Erythroblast (primary cell): ENCODE data around the gene EVC.
"Not testable (repeated sequence)": the region's sequence is repeated elsewhere in the genome, so short reads cannot be mapped to it uniquely, and the experiment has no call there.

ENCODE experiments used
- DNase-seq, 2 experiments: peaks; one replicate each; lab custom pipeline; 2025; lab: John Stamatoyannopoulos, UW
- GATA1 ChIP-seq: IDR thresholded peaks from 2 replicates; pipeline ENCODE4 v1.6.1; 2011; ENCODE audit warnings: low read depth, mild to moderate bottlenecking, control low read depth, low read length, moderate library complexity
- POLR2A ChIP-seq: IDR thresholded peaks from 2 replicates; pipeline ENCODE4 v1.6.1; 2011; ENCODE audit warnings: mild to moderate bottlenecking, low read length

Gene EVC

DNA sequence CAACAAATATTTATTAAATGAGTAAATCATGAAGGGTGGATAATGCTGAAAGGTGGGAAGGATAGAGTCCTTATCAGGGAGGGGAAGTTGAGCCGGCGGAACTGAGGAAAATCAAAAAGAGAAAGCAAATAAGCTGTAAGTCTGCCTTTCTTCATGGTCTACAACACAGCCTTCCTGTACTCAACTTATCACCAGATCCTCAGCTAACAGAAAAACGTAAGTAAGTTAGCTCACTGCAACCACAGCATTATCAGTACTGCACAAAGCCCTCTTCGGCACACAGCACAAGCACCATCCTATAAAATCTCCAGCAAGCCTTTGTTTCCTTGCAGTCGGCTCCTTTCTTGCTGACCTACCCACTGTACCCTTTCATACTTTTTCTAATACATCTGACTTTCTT, 111.6 kb downstream of the EVC start:
- TF ChIP-seq POLR2A: no peak
- TF ChIP-seq GATA1: no peak
- DNase-seq: no peak

DNA sequence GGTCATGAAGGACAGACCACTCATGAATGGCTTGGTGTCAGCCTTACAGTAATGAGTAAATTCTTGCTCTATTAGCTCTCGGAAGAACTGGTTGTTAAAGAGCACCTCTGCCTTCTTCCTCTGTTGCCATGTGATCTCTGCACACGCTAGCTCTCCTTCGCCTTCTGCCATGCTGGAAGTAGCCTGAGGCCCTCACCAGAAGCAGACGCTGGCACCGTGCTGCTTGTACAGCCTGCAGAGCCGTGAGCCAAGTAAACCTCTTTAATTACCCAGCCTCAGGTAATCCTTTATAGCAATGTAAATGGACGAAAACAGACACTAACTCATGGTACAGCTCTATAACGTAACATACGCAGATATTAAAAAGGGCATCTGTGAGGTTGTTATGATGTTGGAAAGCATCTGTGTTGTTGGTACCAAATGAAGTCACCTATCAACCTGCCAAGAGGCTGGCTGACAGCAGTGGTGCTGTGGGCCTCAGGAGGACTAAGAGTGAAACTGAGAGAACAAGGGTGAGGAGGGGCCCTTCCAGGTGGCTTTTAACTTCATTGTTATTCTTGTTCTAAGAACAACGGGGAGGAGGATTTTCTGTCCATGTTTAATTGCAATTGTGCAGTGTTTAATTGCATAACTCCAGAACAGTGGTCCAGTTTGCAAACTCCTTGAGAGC, 112.7 kb downstream of the EVC start:
- no peak for DNase-seq
- TF ChIP-seq POLR2A (no peak), GATA1 (no peak)

DNA sequence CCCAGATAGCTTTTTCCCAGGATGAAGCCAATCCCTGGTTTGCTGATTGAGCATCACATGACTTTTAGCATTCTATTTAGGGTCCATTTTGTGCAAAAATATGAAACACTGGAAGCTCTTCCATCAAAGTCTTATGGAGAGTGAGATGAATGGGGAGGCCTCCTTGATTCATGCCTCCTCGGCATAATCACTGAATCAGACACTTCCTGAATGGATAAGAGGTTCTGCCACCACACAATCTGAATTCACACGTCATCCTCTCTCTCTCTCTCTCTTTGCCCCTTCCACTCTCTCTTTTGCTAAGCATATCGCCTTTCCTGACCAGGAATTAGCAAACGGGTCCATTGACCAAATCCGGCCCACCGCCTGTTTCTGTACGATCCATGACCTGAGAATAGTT, 113.2 kb downstream of the EVC start:
- TF ChIP-seq POLR2A (no peak), GATA1 (no peak)
- no peak for DNase-seq

DNA sequence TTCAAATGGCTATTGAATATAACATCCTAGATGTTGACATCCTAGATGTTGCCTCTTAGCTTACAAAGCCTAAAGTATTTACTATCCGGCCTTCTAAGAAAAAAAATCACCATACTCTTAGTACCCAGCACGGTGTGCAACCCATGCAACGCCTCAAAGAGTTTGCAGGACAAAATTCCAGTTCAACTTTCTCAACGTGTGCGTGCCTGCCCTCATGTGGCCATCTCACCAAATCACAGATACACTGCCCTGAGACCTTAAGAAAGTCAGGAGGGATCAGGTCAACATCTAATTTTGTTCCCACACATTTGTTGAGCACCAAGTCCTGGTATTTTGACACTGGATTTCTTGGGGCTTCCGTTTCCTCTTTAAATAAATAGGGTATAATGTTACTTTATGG, 113.6 kb downstream of the EVC start:
- DNase-seq: peak; percentile 4 to 43
- no peak for TF ChIP-seq GATA1
- TF ChIP-seq POLR2A: no peak

DNA sequence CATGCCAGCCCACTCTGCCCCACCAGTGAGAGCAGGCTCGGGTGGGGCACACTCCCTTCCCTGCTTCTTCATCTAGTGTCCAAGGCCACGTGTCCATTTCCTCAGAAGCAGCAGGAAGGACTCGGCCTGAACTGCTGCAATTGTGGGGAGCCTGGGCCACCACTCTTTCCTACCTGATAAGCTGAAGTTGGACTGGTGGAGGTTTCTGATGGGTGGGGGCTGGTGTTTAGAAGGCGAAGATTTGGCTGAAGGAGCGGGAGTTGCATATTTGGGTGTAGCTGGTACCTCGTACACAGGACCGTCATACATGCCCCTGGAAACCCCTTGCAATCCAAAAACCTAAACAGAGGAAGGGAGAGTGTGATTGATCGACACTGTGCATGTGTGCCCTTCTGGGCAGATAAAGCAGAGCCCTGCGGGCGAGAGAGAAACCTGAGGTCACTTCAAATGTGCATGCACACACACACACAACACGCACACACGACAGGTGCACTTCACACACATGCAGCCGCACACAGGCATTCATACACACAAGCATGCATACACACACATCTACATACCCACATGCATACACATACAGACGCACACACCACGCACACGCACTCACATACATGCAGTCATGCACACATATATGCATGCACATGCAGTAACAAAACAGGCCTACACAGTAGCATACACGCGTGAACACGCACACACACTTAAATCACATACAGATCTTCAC, 114.5 kb downstream of the EVC start:
- no peak for DNase-seq
- TF ChIP-seq GATA1 (no peak), POLR2A (no peak)

DNA sequence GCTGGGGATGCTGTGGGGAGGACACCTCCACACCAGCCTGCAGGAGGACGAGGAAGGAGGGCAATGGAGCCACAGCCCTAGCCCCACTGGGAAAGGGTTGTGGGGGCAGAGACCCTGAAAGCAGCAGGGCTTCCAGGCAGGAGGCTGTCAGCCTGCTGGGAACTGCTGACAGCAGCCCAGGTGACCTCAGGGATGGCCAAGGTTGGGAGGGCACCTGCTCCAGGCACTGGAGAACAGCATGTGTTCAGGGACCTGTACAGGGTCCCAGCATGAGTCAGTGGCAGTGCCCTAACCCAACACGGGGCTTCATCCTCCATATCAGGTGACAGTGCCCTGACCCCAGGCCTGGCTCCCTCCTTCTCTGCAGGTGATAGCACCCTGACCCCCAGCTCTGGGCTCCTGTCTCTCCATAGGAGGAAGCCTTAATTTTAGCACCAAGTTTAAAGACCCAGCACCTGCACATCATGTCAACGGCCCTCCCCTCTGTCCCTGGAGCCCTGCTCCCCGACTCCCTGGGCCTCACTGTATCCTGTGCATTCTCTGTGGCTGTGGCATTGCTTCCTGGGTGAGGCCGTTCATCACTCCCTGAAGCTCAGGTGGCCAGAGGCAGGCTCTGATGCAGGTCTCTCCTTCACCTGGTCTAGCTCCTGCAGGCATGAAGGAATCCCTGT, 115.6 kb downstream of the EVC start:
- TF ChIP-seq GATA1: no peak
- TF ChIP-seq POLR2A: no peak
- DNase-seq: no peak

DNA sequence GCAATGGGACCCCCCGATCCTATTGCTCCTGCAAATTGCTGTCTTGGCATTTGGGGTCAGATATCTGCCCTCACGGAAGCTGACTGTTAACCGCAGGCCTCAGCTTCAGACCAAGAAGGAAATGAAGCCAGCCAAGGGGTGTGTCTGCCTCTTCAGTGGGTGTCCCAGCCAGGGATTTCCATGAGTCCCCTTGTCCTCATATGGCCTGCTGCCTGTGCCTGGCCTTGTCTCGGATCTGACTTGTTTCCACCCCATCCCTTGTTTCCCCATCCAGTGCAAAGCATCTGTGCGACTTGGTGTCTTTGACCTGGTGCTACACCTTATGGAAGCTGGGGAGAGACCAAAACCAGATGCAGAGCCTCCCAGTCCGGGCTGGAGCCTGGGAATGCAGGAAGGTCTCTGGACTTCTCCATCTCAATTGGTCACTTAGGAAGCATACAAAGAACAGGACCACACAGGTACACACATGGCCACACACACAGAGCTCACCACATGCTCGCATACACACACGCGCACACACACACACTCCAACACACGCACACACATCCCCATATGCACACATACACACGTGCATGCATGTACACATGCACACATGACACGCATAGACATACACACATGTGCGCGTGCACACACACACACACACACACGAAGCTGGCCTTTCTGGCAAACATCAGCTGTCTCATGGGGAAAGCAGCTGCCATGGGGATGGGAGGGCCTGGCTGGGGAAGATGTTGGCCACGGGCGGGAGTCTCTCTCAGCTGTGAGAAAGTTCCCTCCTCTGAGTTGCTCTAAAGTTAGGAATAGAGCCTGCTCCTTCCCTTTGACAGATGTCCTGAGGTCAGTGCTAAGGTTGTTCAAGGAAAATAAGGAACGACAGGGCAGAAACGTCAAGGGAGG, 116.4 kb downstream of the EVC start:
- TF ChIP-seq POLR2A: no peak
- TF ChIP-seq GATA1: no peak

DNA sequence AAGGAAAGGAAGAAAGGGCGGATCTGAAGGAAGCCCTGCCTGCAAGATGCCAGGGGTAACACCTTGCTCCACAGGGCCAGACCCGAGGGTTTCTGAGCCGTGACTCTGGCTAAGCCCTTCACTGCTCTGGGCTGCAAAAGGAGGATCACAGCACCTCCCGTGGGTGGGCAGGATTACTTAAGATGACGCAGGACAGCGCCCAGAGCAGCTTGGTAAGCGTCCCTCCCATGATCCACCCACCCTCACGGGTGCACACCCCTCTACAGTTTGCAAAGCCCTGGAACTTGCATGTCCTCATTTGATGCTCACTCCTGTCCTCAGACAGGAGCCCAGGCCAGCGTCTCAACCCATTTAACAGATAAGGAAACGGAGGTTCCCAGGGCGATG, 117.0 kb downstream of the EVC start:
- TF ChIP-seq GATA1 (no peak), POLR2A (no peak)

More for the DNA sequence above, 116.4 kb downstream of the EVC start:
- no peak for DNase-seq

DNA sequence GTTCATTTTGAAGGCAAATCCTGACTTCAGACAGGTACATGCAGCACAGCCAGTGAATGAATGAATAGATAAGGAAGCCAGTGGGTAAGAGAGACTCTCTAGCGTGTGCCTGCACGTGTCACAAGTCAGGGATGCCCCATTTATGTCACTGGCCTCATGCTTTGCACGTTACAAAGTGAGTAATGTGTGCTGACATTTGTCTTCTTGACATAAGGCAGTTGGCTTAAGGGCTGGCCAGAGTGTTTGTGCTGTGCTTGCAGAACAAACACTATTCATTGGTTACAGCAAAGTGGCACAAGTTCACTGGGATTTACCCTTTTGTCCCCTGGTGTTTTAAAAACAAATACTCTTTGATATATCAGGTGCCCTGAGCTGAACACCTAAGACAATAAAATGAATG, 125.9 kb downstream of the EVC start:
- TF ChIP-seq POLR2A (no peak), GATA1 (no peak)
- DNase-seq: no peak

More for the DNA sequence above, 117.0 kb downstream of the EVC start:
- no peak for DNase-seq

DNA sequence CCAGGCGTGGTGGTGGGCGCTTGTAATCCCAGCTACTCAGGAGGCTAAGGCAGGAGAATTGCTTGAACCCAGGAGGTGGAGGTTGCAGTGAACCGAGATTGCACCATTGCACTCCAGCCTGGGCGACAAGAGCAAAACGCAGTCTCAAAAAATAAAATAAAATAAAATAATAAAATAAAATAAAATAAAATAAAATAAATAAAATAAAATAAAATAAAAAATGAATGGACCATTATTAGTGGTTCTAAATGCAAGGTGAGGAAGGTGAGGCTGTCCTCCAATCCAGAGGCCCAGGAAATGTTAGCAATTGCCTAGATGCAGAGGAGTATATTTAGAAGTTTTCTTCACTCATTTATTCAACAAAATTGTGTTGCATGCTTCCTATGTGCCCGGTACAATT, 126.5 kb downstream of the EVC start:
- DNase-seq: not testable (repeated sequence)

DNA sequence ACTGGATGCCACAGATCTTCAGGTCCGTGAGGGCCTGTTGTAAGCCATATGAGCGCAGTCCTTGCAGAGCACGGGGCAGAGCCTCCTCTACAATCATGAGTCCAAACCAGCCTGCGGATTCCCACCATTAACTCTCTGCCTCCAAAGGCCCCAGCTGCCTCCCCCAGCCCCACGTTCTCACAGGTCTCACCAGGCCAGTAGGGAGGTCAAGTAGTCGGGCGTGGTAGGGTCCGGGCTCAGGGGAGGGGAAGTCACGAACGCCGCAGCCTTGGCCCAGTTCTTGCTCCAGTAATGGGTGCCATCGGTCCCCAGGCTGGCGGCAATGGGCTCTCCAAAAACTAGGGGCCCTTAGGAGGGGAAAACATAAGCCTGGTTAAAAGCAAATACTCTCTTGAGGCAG, 128.3 kb downstream of the EVC start:
- TF ChIP-seq POLR2A: no peak
- no peak for DNase-seq

DNA sequence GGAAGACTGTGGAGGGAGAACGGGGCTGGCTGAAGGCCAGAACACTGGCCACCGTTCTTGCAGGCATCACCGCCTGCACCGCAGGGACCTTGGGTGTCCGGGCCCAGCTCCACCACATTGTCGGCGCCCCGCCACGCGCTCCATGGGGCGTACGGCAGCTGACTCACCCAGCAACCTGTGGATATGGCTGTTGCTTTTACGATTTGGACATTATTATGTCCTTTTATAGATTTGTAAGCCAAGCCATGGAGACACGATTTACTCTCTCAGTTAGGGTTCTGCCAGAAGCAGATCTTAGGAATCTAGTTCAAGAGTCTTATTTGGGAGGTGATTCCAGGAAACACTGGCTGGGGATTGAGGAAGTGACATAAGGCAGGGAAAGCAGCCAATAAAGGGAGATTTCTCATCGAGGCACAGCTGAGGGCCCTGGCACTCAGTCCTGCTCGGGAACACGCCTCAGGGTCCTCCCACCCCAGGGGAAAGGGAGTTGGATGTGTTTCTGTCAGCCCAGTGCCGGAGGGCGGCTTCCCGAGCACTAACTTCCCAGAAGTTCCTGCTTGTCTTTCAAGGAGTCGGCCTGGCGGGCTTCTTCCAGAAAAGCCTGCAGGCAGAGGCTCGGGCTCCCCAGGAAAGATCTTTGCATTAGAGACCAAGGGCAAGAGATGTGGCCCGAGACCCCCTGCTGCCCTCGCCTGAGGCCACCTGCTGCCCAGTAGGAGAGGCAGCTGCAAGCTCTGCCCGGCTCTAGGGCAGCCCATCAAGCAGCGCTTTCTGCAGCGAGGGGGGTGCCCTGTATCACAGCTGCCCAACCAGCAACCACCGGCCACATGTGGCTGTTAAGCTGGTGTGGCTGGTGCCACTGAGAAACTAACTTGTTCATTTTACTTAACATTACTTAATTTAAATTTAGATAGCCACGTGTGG, 129.0 kb downstream of the EVC start:
- TF ChIP-seq POLR2A (no peak), GATA1 (no peak)
- DNase-seq: no peak

DNA sequence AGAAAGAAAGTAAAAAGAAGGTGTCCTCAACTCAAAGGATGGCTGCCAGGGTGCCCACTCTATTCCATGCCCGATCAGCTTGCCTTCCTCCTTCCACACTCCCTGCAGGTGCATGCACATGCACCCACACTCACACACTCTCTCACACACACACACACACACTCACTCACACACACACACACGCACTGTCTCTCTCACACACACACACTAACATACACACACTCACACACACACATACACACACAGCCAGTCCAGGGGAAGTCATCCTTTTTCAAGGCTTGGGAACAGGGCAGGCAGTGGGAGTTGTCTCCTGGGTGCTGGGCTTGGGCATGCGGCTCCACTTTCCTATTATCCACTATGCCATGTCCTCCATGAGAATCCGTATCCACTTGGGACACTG, 131.5 kb downstream of the EVC start:
- DNase-seq: no peak
- TF ChIP-seq GATA1: no peak
- TF ChIP-seq POLR2A: no peak
